Measurements from ENCODE around the gene AGPAT4.

The AGPAT4 gene

GRCh38 chr6:161284653-161285052, 10.8 kb upstream of the AGPAT4 start:
- peaks cover 0 to 2% (median 0%) of the 10 kb centered on the region in 5 experiments for H3K27me3 ChIP-seq (replicated peaks in 2 of 5; ENCODE audit: control insufficient read depth in 4 of 5, insufficient read depth in 5 of 5, low read length in 4 of 5)
- no peaks in the 10 kb centered on the region for H3K4me1 ChIP-seq (ENCODE audit: control extremely low read depth in 1 of 4, control insufficient read depth in 4 of 4, insufficient read depth in 4 of 4, low read length in 3 of 4)
- no peak overlapping the region for H3K4me3 ChIP-seq (ENCODE audit: control insufficient read depth in 1 of 7, extremely low read depth in 1 of 7, insufficient read depth in 4 of 7, low read depth in 2 of 7, low read length in 6 of 7)
- peaks cover 0 to 6% (median 0%) of the 10 kb centered on the region in 5 experiments for H3K9me3 ChIP-seq (ENCODE audit: control extremely low read depth in 1 of 5, control insufficient read depth in 4 of 5, insufficient read depth in 2 of 5, low read depth in 1 of 5, low read length in 4 of 5)
- H3K36me3 ChIP-seq (ENCODE audit: control insufficient read depth in 4 of 4, insufficient read depth in 4 of 4, low read length in 3 of 4) = no peaks in the 10 kb centered on the region
- no peak overlapping the region for H3K27ac ChIP-seq (ENCODE audit: insufficient read depth in 1 of 2, low read depth in 1 of 2, low read length in 2 of 2, poor library complexity in 1 of 2, severe bottlenecking in 2 of 2)
- ChIA-PET CTCF (interaction anchor here (1.0 to 1.2 kb wide), 2 partner anchors 13 to 132 kb away, joined by 3 to 4 read pairs; no protein-coding TSS in a partner anchor), POLR2A (no interaction called here)
- 100% methylated on average over 1 of the region's 5 CpGs for WGBS (ENCODE audit: insufficient coverage)
- DNase-seq = no peak

DNA sequence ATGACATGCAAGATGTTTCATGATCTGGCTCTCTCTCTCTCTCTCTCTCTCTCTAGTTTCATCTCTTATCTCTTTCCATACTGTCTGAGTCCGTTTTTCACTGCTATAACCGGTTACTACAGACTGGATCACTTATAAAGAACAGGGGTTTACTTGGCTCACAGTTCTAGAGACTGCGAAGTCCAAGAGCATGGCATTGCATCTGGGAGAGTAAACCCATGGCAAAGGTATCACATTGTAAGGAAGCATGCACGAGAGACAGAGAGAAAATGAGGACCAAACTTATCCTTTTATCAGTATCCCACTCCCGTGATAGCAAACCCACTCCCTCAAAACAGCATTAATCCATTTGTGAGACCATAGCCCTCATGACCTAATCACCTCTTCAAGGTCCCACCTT, 7.2 kb upstream of the AGPAT4 start:
- H3K27me3 ChIP-seq (replicated peaks in 2 of 5; ENCODE audit: control insufficient read depth in 4 of 5, insufficient read depth in 5 of 5, low read length in 4 of 5) = peaks cover 0 to 2% (median 0%) of the 10 kb centered on the region in 5 experiments
- POLR2A ChIA-PET = no interaction called here
- no peaks in the 10 kb centered on the region for H3K36me3 ChIP-seq (ENCODE audit: control insufficient read depth in 4 of 4, insufficient read depth in 4 of 4, low read length in 3 of 4)
- H3K9me3 ChIP-seq (ENCODE audit: control extremely low read depth in 1 of 5, control insufficient read depth in 4 of 5, insufficient read depth in 2 of 5, low read depth in 1 of 5, low read length in 4 of 5) = peaks cover 0 to 6% (median 0%) of the 10 kb centered on the region in 5 experiments
- H3K4me1 ChIP-seq (ENCODE audit: control extremely low read depth in 1 of 4, control insufficient read depth in 4 of 4, insufficient read depth in 4 of 4, low read length in 3 of 4) = no peaks in the 10 kb centered on the region
- no peak overlapping the region for H3K27ac ChIP-seq (ENCODE audit: insufficient read depth in 1 of 2, low read depth in 1 of 2, low read length in 2 of 2, poor library complexity in 1 of 2, severe bottlenecking in 2 of 2)
- no peak overlapping the region for H3K4me3 ChIP-seq (ENCODE audit: control insufficient read depth in 1 of 7, extremely low read depth in 1 of 7, insufficient read depth in 4 of 7, low read depth in 2 of 7, low read length in 6 of 7)
- CTCF ChIA-PET = interaction anchor here (0.5 kb wide), 1 partner anchor 8 kb away, joined by 4 read pairs; no protein-coding TSS in a partner anchor
- WGBS (ENCODE audit: insufficient coverage) = 90% methylated on average over 5 of the region's 5 CpGs
- DNase-seq = no peak

- ChIA-PET POLR2A (no interaction called here), CTCF (no interaction called here)
- H3K4me3 ChIP-seq (ENCODE audit: control insufficient read depth in 1 of 7, extremely low read depth in 1 of 7, insufficient read depth in 4 of 7, low read depth in 2 of 7, low read length in 6 of 7) = no peak overlapping the region
- no peak overlapping the region for H3K27ac ChIP-seq (ENCODE audit: insufficient read depth in 1 of 2, low read depth in 1 of 2, low read length in 2 of 2, poor library complexity in 1 of 2, severe bottlenecking in 2 of 2)
- peaks cover 0 to 6% (median 0%) of the 10 kb centered on the region in 5 experiments for H3K9me3 ChIP-seq (ENCODE audit: control extremely low read depth in 1 of 5, control insufficient read depth in 4 of 5, insufficient read depth in 2 of 5, low read depth in 1 of 5, low read length in 4 of 5)
- H3K27me3 ChIP-seq (replicated peaks in 2 of 5; ENCODE audit: control insufficient read depth in 4 of 5, insufficient read depth in 5 of 5, low read length in 4 of 5) = peaks cover 0 to 2% (median 0%) of the 10 kb centered on the region in 5 experiments
- DNase-seq = no peak
- H3K4me1 ChIP-seq (ENCODE audit: control extremely low read depth in 1 of 4, control insufficient read depth in 4 of 4, insufficient read depth in 4 of 4, low read length in 3 of 4) = peaks cover 0 to under 1% (median 0%) of the 10 kb centered on the region in 4 experiments
- WGBS (ENCODE audit: insufficient coverage) = 98% methylated on average over 6 of the region's 7 CpGs
- H3K36me3 ChIP-seq (ENCODE audit: control insufficient read depth in 4 of 4, insufficient read depth in 4 of 4, low read length in 3 of 4) = no peaks in the 10 kb centered on the region
Measured at GRCh38 chr6:161279677-161280415, 6.0 kb upstream of the AGPAT4 start.

DNA sequence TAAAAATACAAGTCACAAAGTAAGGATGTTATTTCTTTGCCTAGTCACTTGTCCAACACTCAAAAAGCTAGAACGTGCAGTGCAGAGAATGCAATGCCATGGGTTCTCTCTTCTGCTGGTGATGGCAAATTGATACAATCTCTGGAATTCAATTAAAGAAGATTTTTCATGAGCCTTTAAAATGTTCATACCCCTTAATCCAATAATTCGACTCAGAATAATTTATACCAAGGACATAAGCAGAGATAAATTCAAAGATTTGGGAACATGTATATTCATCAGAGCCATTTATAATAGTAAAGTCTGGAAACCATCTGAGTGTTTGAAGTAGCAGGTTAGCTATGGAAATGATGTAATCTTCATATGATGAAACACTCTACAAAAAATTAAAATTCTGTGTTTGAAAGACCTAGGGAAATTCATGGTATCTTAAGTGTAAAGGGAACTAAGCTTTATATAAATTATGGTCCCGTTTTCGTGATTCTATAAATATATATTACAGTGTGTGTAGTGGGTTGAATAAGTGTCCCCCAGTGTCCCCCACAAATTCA, 2.8 kb upstream of the AGPAT4 start:
- H3K9me3 ChIP-seq (ENCODE audit: control extremely low read depth in 1 of 5, control insufficient read depth in 4 of 5, insufficient read depth in 2 of 5, low read depth in 1 of 5, low read length in 4 of 5) = peaks cover 0 to 6% (median 0%) of the 10 kb centered on the region in 5 experiments
- CTCF ChIA-PET = interaction anchor here (1.0 to 1.5 kb wide), 2 partner anchors 124 to 126 kb away, joined by 3 to 6 read pairs; no protein-coding TSS in a partner anchor
- no peak overlapping the region for H3K27ac ChIP-seq (ENCODE audit: insufficient read depth in 1 of 2, low read depth in 1 of 2, low read length in 2 of 2, poor library complexity in 1 of 2, severe bottlenecking in 2 of 2)
- H3K4me1 ChIP-seq (ENCODE audit: control extremely low read depth in 1 of 4, control insufficient read depth in 4 of 4, insufficient read depth in 4 of 4, low read length in 3 of 4) = peaks cover 0 to 24% (median 13%) of the 10 kb centered on the region in 4 experiments
- no peak for DNase-seq
- WGBS (ENCODE audit: insufficient coverage) = no CpG with 5 or more reads among the region's 4 CpGs
- no peaks in the 10 kb centered on the region for H3K36me3 ChIP-seq (ENCODE audit: control insufficient read depth in 4 of 4, insufficient read depth in 4 of 4, low read length in 3 of 4)
- H3K4me3 ChIP-seq (ENCODE audit: control insufficient read depth in 1 of 7, extremely low read depth in 1 of 7, insufficient read depth in 4 of 7, low read depth in 2 of 7, low read length in 6 of 7) = no peak overlapping the region
- POLR2A ChIA-PET = interaction anchor here (0.5 kb wide), 1 partner anchor 94 kb away, joined by 4 read pairs; no protein-coding TSS in a partner anchor
- H3K27me3 ChIP-seq (replicated peaks in 2 of 5; ENCODE audit: control insufficient read depth in 4 of 5, insufficient read depth in 5 of 5, low read length in 4 of 5) = peaks cover 0 to 2% (median 0%) of the 10 kb centered on the region in 5 experiments

- DNase-seq = no peak
- Histone ChIP-seq H3K36me3 (ENCODE audit: control insufficient read depth in 4 of 4, insufficient read depth in 4 of 4, low read length in 3 of 4) (no peaks in the 10 kb centered on the region), H3K4me1 (ENCODE audit: control extremely low read depth in 1 of 4, control insufficient read depth in 4 of 4, insufficient read depth in 4 of 4, low read length in 3 of 4) (peaks cover 0 to 24% (median 13%) of the 10 kb centered on the region in 4 experiments), H3K4me3 (ENCODE audit: control insufficient read depth in 1 of 7, extremely low read depth in 1 of 7, insufficient read depth in 4 of 7, low read depth in 2 of 7, low read length in 6 of 7) (peak overlapping the region in 1 of 7 experiments; percentile 90), H3K27me3 (replicated peaks in 2 of 5; ENCODE audit: control insufficient read depth in 4 of 5, insufficient read depth in 5 of 5, low read length in 4 of 5) (no peaks in the 10 kb centered on the region), H3K27ac (ENCODE audit: insufficient read depth in 1 of 2, low read depth in 1 of 2, low read length in 2 of 2, poor library complexity in 1 of 2, severe bottlenecking in 2 of 2) (no peak overlapping the region), H3K9me3 (ENCODE audit: control extremely low read depth in 1 of 5, control insufficient read depth in 4 of 5, insufficient read depth in 2 of 5, low read depth in 1 of 5, low read length in 4 of 5) (no peaks in the 10 kb centered on the region)
- 100% methylated on average over 2 of the region's 2 CpGs for WGBS (ENCODE audit: insufficient coverage)
- CTCF ChIA-PET = interaction anchor here (1.2 kb wide), 1 partner anchor 122 kb away, joined by 5 read pairs; no protein-coding TSS in a partner anchor
- POLR2A ChIA-PET = interaction anchor here (0.6 kb wide), 1 partner anchor 57 kb away, joined by 3 read pairs; no protein-coding TSS in a partner anchor
Measured at GRCh38 chr6:161274898-161275297, 1.0 kb upstream of the AGPAT4 start.

- Histone ChIP-seq H3K36me3 (ENCODE audit: control insufficient read depth in 4 of 4, insufficient read depth in 4 of 4, low read length in 3 of 4) (no peaks in the 10 kb centered on the region), H3K4me1 (ENCODE audit: control extremely low read depth in 1 of 4, control insufficient read depth in 4 of 4, insufficient read depth in 4 of 4, low read length in 3 of 4) (peaks cover 0 to 24% (median 13%) of the 10 kb centered on the region in 4 experiments), H3K4me3 (ENCODE audit: control insufficient read depth in 1 of 7, extremely low read depth in 1 of 7, insufficient read depth in 4 of 7, low read depth in 2 of 7, low read length in 6 of 7) (peak overlapping the region; percentile 31 to 90 (median 77)), H3K27me3 (replicated peaks in 2 of 5; ENCODE audit: control insufficient read depth in 4 of 5, insufficient read depth in 5 of 5, low read length in 4 of 5) (no peaks in the 10 kb centered on the region), H3K27ac (ENCODE audit: insufficient read depth in 1 of 2, low read depth in 1 of 2, low read length in 2 of 2, poor library complexity in 1 of 2, severe bottlenecking in 2 of 2) (peak overlapping the region; percentile 88 to 92), H3K9me3 (ENCODE audit: control extremely low read depth in 1 of 5, control insufficient read depth in 4 of 5, insufficient read depth in 2 of 5, low read depth in 1 of 5, low read length in 4 of 5) (no peaks in the 10 kb centered on the region)
- 62% methylated on average over 4 of the region's 8 CpGs for WGBS (ENCODE audit: insufficient coverage)
- CTCF ChIA-PET = interaction anchor here (0.6 to 1.0 kb wide), 3 partner anchors 55 to 172 kb away, joined by 3 read pairs; no protein-coding TSS in a partner anchor
- POLR2A ChIA-PET = interaction anchor here (0.6 to 1.3 kb wide), 5 partner anchors 48 to 263 kb away, joined by 3 to 8 read pairs (median 3); no protein-coding TSS in a partner anchor
- DNase-seq = no peak
Measured at GRCh38 chr6:161274488-161274858, 612 bp upstream of the AGPAT4 start.
